Ishikawa (cell line): ENCODE measurements around the gene TMEM269.

Source experiments
- CEBPB ChIP-seq: IDR thresholded peaks from 2 replicates; pipeline ENCODE4 v1.6.1; 2012
- CREB1 ChIP-seq: IDR thresholded peaks from 2 replicates; pipeline ENCODE4 v1.6.1; 2012; ENCODE audit warnings: low read depth
- EGR1 ChIP-seq: IDR thresholded peaks from 2 replicates; pipeline ENCODE4 v1.6.1; 2012
- EP300 ChIP-seq: IDR thresholded peaks from 2 replicates; pipeline ENCODE4 v1.6.1; 2012; ENCODE audit warnings: borderline replicate concordance
- FOXM1 ChIP-seq: IDR thresholded peaks from 2 replicates; pipeline ENCODE4 v1.6.1; 2012; ENCODE audit warnings: low read depth, borderline replicate concordance
- MAX ChIP-seq: IDR thresholded peaks from 2 replicates; pipeline ENCODE4 v1.6.1; 2012
- RAD21 ChIP-seq: IDR thresholded peaks from 2 replicates; pipeline ENCODE4 v1.6.1; 2012; ENCODE audit warnings: low read depth
- TAF1 ChIP-seq: IDR thresholded peaks from 2 replicates; pipeline ENCODE4 v1.6.1; 2012; ENCODE audit warnings: low read depth, mild to moderate bottlenecking
- TCF12 ChIP-seq: IDR thresholded peaks from 2 replicates; pipeline ENCODE4 v1.6.1; 2012; ENCODE audit warnings: low read depth
- TEAD4 ChIP-seq: IDR thresholded peaks from 2 replicates; pipeline ENCODE4 v1.6.1; 2012
- YY1 ChIP-seq: IDR thresholded peaks from 2 replicates; pipeline ENCODE4 v1.6.1; 2012; ENCODE audit warnings: low read depth
- TF ChIP-seq, protein P1 (sequence below): IDR thresholded peaks from 2 replicates; pipeline ENCODE4 v1.6.1; 2012; ENCODE audit warnings: low read depth, mild to moderate bottlenecking
- TF ChIP-seq, protein P2 (sequence below): IDR thresholded peaks from 2 replicates; pipeline ENCODE4 v1.6.1; 2012

DNA sequence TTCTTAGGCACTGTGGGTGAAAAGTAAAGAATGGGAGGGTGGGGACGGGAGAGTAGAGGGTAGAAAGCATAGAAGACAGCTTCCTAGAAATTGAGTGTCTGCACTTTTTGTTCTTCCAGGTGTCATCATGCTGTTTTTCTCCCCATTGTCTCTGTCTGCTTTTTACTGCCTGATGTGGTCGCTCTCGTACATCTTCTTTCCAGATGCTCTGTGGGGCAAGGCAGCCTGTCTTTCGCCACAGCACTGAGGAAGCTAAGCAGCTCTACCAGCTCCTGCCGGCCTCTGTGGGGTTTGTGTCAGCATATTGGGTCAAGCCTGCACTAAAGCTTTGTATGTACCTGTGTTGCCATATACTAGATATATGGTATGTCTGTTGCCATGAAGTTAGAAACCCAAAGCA, 13.2 kb downstream of the TMEM269 start:
- TF ChIP-seq TAF1, result no peak
- no peak for TF ChIP-seq EGR1
- no peak for TF ChIP-seq YY1
- no peak for TF ChIP-seq EP300
- TF ChIP-seq FOXM1, result no peak
- TF ChIP-seq MAX, result no peak
- TF ChIP-seq, protein P1, sequence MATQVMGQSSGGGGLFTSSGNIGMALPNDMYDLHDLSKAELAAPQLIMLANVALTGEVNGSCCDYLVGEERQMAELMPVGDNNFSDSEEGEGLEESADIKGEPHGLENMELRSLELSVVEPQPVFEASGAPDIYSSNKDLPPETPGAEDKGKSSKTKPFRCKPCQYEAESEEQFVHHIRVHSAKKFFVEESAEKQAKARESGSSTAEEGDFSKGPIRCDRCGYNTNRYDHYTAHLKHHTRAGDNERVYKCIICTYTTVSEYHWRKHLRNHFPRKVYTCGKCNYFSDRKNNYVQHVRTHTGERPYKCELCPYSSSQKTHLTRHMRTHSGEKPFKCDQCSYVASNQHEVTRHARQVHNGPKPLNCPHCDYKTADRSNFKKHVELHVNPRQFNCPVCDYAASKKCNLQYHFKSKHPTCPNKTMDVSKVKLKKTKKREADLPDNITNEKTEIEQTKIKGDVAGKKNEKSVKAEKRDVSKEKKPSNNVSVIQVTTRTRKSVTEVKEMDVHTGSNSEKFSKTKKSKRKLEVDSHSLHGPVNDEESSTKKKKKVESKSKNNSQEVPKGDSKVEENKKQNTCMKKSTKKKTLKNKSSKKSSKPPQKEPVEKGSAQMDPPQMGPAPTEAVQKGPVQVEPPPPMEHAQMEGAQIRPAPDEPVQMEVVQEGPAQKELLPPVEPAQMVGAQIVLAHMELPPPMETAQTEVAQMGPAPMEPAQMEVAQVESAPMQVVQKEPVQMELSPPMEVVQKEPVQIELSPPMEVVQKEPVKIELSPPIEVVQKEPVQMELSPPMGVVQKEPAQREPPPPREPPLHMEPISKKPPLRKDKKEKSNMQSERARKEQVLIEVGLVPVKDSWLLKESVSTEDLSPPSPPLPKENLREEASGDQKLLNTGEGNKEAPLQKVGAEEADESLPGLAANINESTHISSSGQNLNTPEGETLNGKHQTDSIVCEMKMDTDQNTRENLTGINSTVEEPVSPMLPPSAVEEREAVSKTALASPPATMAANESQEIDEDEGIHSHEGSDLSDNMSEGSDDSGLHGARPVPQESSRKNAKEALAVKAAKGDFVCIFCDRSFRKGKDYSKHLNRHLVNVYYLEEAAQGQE, result no peak
- TF ChIP-seq RAD21, result no peak
- TF ChIP-seq, protein P2, sequence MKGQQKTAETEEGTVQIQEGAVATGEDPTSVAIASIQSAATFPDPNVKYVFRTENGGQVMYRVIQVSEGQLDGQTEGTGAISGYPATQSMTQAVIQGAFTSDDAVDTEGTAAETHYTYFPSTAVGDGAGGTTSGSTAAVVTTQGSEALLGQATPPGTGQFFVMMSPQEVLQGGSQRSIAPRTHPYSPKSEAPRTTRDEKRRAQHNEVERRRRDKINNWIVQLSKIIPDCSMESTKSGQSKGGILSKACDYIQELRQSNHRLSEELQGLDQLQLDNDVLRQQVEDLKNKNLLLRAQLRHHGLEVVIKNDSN, result no peak
- TF ChIP-seq TEAD4, result no peak
- TF ChIP-seq TCF12, result no peak
- TF ChIP-seq CREB1, result no peak
- TF ChIP-seq CEBPB, result no peak
